Endodermal cell (in vitro differentiated cells): ENCODE data around the gene MAP2K7. TPM values are rescaled to one million over a fixed set of nuclear protein-coding genes. Genes with fewer than 3 reads are reported as not detected.

Experiments
- DNase-seq: peaks from one replicate; pipeline ENCODE4 v3.0.0-alpha.2; 2017
- H3K27ac ChIP-seq: 2 replicates; pipeline ENCODE4 v1.5.1; 2013; ENCODE audit warnings: mild to moderate bottlenecking, low read depth, low read length, moderate library complexity
- H3K27me3 ChIP-seq: 2 replicates; pipeline ENCODE4 v1.6.1; 2013; ENCODE audit warnings: mild to moderate bottlenecking, low read length, moderate library complexity; ENCODE audit not compliant: insufficient read depth, control insufficient read depth, poor library complexity, severe bottlenecking
- H3K36me3 ChIP-seq: 2 replicates; pipeline ENCODE4 v1.7.0; 2013; ENCODE audit warnings: mild to moderate bottlenecking, low read length, moderate library complexity; ENCODE audit not compliant: control insufficient read depth, insufficient read depth
- H3K4me1 ChIP-seq: one replicate; pipeline ENCODE4 v1.7.0; 2013; ENCODE audit warnings: low read length; ENCODE audit not compliant: control insufficient read depth, insufficient read depth
- H3K4me3 ChIP-seq: 2 replicates; pipeline ENCODE4 v1.5.1; 2013; ENCODE audit warnings: mild to moderate bottlenecking, low read length, moderate library complexity
- H3K9ac ChIP-seq: 2 replicates; pipeline ENCODE4 v1.6.1; 2013; ENCODE audit warnings: mild to moderate bottlenecking, low read length, moderate library complexity; ENCODE audit not compliant: poor library complexity, severe bottlenecking; ENCODE audit errors: extremely low read depth
- H3K9me3 ChIP-seq: 2 replicates; pipeline ENCODE4 v1.6.1; 2013; ENCODE audit warnings: mild to moderate bottlenecking, low read length, moderate library complexity; ENCODE audit not compliant: control insufficient read depth
- H3K27ac Mint-ChIP-seq: 2 replicates; pipeline ENCODE4 v1.8.0; 2020; ENCODE audit warnings: mixed read lengths
- H3K27me3 Mint-ChIP-seq: 2 replicates; pipeline ENCODE4 v1.8.0; 2021; ENCODE audit warnings: mild to moderate bottlenecking, mixed read lengths; ENCODE audit not compliant: insufficient read depth
- H3K36me3 Mint-ChIP-seq: 2 replicates; pipeline ENCODE4 v1.8.0; 2020; ENCODE audit warnings: low read depth, mixed read lengths
- H3K4me1 Mint-ChIP-seq: 2 replicates; pipeline ENCODE4 v1.8.0; 2020; ENCODE audit warnings: mixed read lengths
- H3K4me3 Mint-ChIP-seq: 2 replicates; pipeline ENCODE4 v1.8.0; 2020; ENCODE audit warnings: mild to moderate bottlenecking, moderate library complexity, mixed read lengths
- H3K9me3 Mint-ChIP-seq: 2 replicates; pipeline ENCODE4 v1.8.0; 2020; ENCODE audit warnings: mild to moderate bottlenecking, mixed read lengths
- CTCF ChIP-seq: fragments of 200-600 bp; sonication (generic); conservative IDR thresholded peaks from 2 replicates; pipeline ENCODE4 v1.5.0; 2021; ENCODE audit warnings: antibody characterized with exemption, mild to moderate bottlenecking
- WGBS, 2 experiments: methylation state at CpG; one replicate each; pipeline versions ENCODE4 v1.1.5 to v1.1.7; 2013; ENCODE audit warnings: missing lambda C conversion rate in 2 of 2, mixed read lengths in 1 of 2; ENCODE audit not compliant: insufficient coverage in 1 of 2, insufficient read length in 1 of 2; 5-methylcytosine and 5-hydroxymethylcytosine counted together
- total RNA-seq, 2 donors: library from RNA; stranded (reverse); fragmentation: NEBNext Ultra II Directional in 1 of 2; extraction: Animal tissue kit (Norgen Biotek cat#: 25700) in 1 of 2; gene quantifications; 2 replicates in 1 of 2; 3 replicates in 1 of 2; pipeline ENCODE4 v1.2.1, GENCODE V29; 2021

Gene MAP2K7
- total RNA-seq, 2 donors from 2014 or later = 33.4 to 40.0 TPM

DNA sequence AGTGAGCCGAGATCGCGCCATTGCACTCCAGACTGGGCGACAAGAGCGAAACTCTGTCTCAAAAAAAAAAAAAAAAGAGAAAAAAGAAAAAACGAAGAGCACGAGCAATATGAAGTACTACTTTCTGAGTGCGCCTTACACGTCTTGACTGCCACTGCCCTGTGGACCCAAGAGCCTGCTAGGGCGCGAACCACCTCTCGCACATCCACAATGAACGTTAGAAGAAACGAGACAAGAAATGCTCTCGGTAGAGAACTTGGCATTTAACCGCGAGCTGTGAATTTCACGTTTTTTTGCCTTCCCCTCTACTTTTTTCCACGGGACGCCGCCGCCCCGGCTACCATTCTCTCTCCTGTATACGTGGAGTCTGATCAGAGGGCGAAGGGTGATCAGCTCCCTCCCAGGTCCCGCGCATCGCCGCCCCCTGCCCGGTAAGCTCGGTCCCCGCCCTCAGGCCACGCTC lies 39.3 kb downstream of the MAP2K7 start:
- H3K4me3 Mint-ChIP-seq = peak overlapping the region; percentile 91
- H3K27ac ChIP-seq = peak overlapping the region; percentile 98
- no peaks in the 10 kb centered on the region for H3K9me3 Mint-ChIP-seq

GRCh38 chr19:7943444-7944176 lies 39.9 kb downstream of the MAP2K7 start, which contains the start of gene TIMM44:
Gene TIMM44 (minus strand): TSS chr19:7943666. CDS start chr19:7943651, 15 bp downstream.
- Histone ChIP-seq H3K4me3 (peak within 1 kb of the TSS; percentile 86), H3K9me3 (peaks cover 5% of the 10 kb centered on the region), H3K9ac (peak within 1 kb of the TSS; percentile 98), H3K27ac (peak within 1 kb of the TSS; percentile 98), H3K4me1 (no peaks in the 10 kb centered on the region), H3K36me3 (peaks cover 16% of the 10 kb centered on the region), H3K27me3 (no peaks in the 10 kb centered on the region)
- peak within 1 kb of the TSS; percentile 99 for H3K27ac Mint-ChIP-seq
- no peak for TF ChIP-seq CTCF
- peak; percentile 99 for DNase-seq
- no peaks in the 10 kb centered on the region for H3K9me3 Mint-ChIP-seq
- H3K4me1 Mint-ChIP-seq = peaks cover 3% of the 10 kb centered on the region
- no peaks in the 10 kb centered on the region for H3K27me3 Mint-ChIP-seq
- WGBS, 2 experiments = 0% methylated on average over 38 to 56 of the region's 56 CpGs
- H3K4me3 Mint-ChIP-seq = peak within 1 kb of the TSS; percentile 91
- H3K36me3 Mint-ChIP-seq = peaks cover 14% of the 10 kb centered on the region

More for the DNA sequence above, 39.3 kb downstream of the MAP2K7 start:
- DNase-seq = no peak
- Mint-ChIP-seq H3K4me1 (peaks cover 3% of the 10 kb centered on the region), H3K27me3 (no peaks in the 10 kb centered on the region), H3K36me3 (peaks cover 14% of the 10 kb centered on the region), H3K27ac (peak overlapping the region; percentile 99)
- TF ChIP-seq CTCF = no peak
- Histone ChIP-seq H3K9me3 (peaks cover 2% of the 10 kb centered on the region), H3K9ac (peak overlapping the region; percentile 98), H3K4me3 (peak overlapping the region; percentile 86), H3K36me3 (peaks cover 21% of the 10 kb centered on the region), H3K27me3 (no peaks in the 10 kb centered on the region), H3K4me1 (no peaks in the 10 kb centered on the region)
- 13 to 22% methylated on average over 22 to 33 of the region's 33 CpGs for WGBS, 2 experiments

- Histone ChIP-seq H3K4me1 (no peaks in the 10 kb centered on the region), H3K36me3 (peaks cover 11% of the 10 kb centered on the region), H3K4me3 (peak overlapping the region; percentile 86), H3K9ac (peak overlapping the region; percentile 98), H3K27ac (peak overlapping the region; percentile 98), H3K9me3 (peaks cover 5% of the 10 kb centered on the region), H3K27me3 (no peaks in the 10 kb centered on the region)
- Mint-ChIP-seq H3K27me3 (no peaks in the 10 kb centered on the region), H3K4me1 (peaks cover 3% of the 10 kb centered on the region), H3K9me3 (no peaks in the 10 kb centered on the region), H3K4me3 (peak overlapping the region; percentile 91), H3K27ac (peak overlapping the region; percentile 99), H3K36me3 (peaks cover 10% of the 10 kb centered on the region)
- peak; percentile 95 for DNase-seq
- WGBS, 2 experiments = 32 to 38% methylated on average over 15 to 18 of the region's 18 CpGs
- peak; percentile 96 for TF ChIP-seq CTCF
These were observed 40.6 kb downstream of the MAP2K7 start for GRCh38 chr19:7944177-7944761.
